GM23338 (cell line): Measurements from ENCODE around the gene ANKRD44. TPM values are rescaled to one million over a fixed set of nuclear protein-coding genes. Genes with fewer than 3 reads are reported as not detected.

Experiments used
- ATAC-seq: fragments of 200-7000 bp; cut with Tn5 transposase; 3 replicates; pipeline ENCODE4 v1.9.1; 2020
- DNase-seq: peaks from one replicate; pipeline ENCODE4 v3.0.0-alpha.2; 2015; ENCODE audit warnings: low spot score
- H2AFZ ChIP-seq: fragments of 200-600 bp; sonication (generic); 2 replicates; pipeline ENCODE4 v1.8.0; 2016; ENCODE audit warnings: antibody characterized with exemption, mild to moderate bottlenecking, moderate library complexity
- H3F3A ChIP-seq: fragments of 200-600 bp; sonication (generic); replicated peaks from 2 replicates; pipeline ENCODE4 v1.8.0; 2017; ENCODE audit warnings: antibody characterized with exemption, mixed run types, low read depth
- H3K27ac ChIP-seq: fragments of 200-600 bp; sonication (generic); 2 replicates; pipeline ENCODE4 v1.6.1; 2016; ENCODE audit warnings: low read depth
- H3K27me3 ChIP-seq: fragments of 200-600 bp; sonication (generic); 2 replicates; pipeline ENCODE4 v1.8.0; 2016; ENCODE audit warnings: mild to moderate bottlenecking, mixed run types, moderate library complexity; ENCODE audit not compliant: insufficient read depth
- H3K36me3 ChIP-seq: fragments of 200-600 bp; sonication (generic); 2 replicates; pipeline ENCODE4 v1.8.0; 2016; ENCODE audit warnings: mild to moderate bottlenecking; ENCODE audit not compliant: insufficient read depth
- H3K4me1 ChIP-seq: fragments of 200-600 bp; sonication (generic); 2 replicates; pipeline ENCODE4 v1.8.0; 2016; ENCODE audit warnings: mild to moderate bottlenecking, moderate library complexity; ENCODE audit not compliant: insufficient read depth
- H3K4me2 ChIP-seq: fragments of 200-600 bp; sonication (generic); 2 replicates; pipeline ENCODE4 v1.7.1; 2017; ENCODE audit warnings: mixed run types
- H3K4me3 ChIP-seq: fragments of 200-600 bp; sonication (generic); 2 replicates; pipeline ENCODE4 v1.6.1; 2016; ENCODE audit warnings: mixed run types
- H3K79me2 ChIP-seq: fragments of 200-600 bp; sonication (generic); replicated peaks from 2 replicates; pipeline ENCODE4 v1.8.0; 2017; ENCODE audit warnings: mild to moderate bottlenecking; ENCODE audit not compliant: insufficient read depth
- H3K9me2 ChIP-seq: fragments of 200-600 bp; sonication (generic); 2 replicates; pipeline ENCODE4 v1.8.0; 2017; ENCODE audit not compliant: insufficient read depth
- H4K20me1 ChIP-seq: fragments of 200-600 bp; sonication (generic); replicated peaks from 2 replicates; pipeline ENCODE4 v1.8.0; 2017; ENCODE audit warnings: mild to moderate bottlenecking; ENCODE audit not compliant: insufficient read depth
- H3K27ac Mint-ChIP-seq: 2 replicates; pipeline ENCODE4 v1.8.0; 2020; ENCODE audit warnings: inconsistent platforms, mild to moderate bottlenecking, moderate library complexity, mixed read lengths
- H3K27me3 Mint-ChIP-seq: 3 replicates; pipeline ENCODE4 v1.8.0; 2022; ENCODE audit warnings: low read depth, mild to moderate bottlenecking, moderate library complexity, mixed read lengths, inconsistent platforms; ENCODE audit not compliant: insufficient read depth, poor library complexity
- H3K36me3 Mint-ChIP-seq: 3 replicates; pipeline ENCODE4 v1.8.0; 2021; ENCODE audit warnings: low read depth, mild to moderate bottlenecking, inconsistent platforms, moderate library complexity, mixed read lengths
- H3K4me1 Mint-ChIP-seq: 3 replicates; pipeline ENCODE4 v1.8.0; 2020; ENCODE audit warnings: mild to moderate bottlenecking, inconsistent platforms, mixed read lengths
- H3K4me3 Mint-ChIP-seq: 3 replicates; pipeline ENCODE4 v1.8.0; 2021; ENCODE audit warnings: moderate library complexity, mild to moderate bottlenecking, inconsistent platforms, mixed read lengths
- H3K9me3 Mint-ChIP-seq: 3 replicates; pipeline ENCODE4 v1.8.0; 2020; ENCODE audit warnings: moderate library complexity, mild to moderate bottlenecking, inconsistent platforms, mixed read lengths
- CREB1 ChIP-seq: fragments of 250-450 bp; sonication (Bioruptor Pico); IDR thresholded peaks from 2 replicates; pipeline ENCODE4 v1.5.0; 2020; ENCODE audit warnings: low read depth, mild to moderate bottlenecking, moderate library complexity
- EZH2 ChIP-seq: fragments of 200-600 bp; sonication (generic); IDR thresholded peaks from one replicate; pipeline ENCODE4 v1.8.0; 2017; ENCODE audit warnings: antibody characterized with exemption, mild to moderate bottlenecking, low read depth; ENCODE audit not compliant: unreplicated experiment
- EZH2phosphoT487 ChIP-seq: fragments of 200-600 bp; sonication (generic); IDR thresholded peaks from one replicate; pipeline ENCODE4 v1.8.1; 2018; ENCODE audit warnings: antibody characterized with exemption; ENCODE audit not compliant: unreplicated experiment
- JUNB ChIP-seq: IDR thresholded peaks from one replicate; pipeline ENCODE4 v1.6.1; 2016; ENCODE audit warnings: antibody characterized with exemption; ENCODE audit not compliant: unreplicated experiment
- NANOG ChIP-seq: IDR thresholded peaks from 2 replicates; pipeline ENCODE4 v1.6.1; 2016; ENCODE audit warnings: antibody characterized with exemption, borderline replicate concordance
- POLR2AphosphoS5 ChIP-seq: IDR thresholded peaks from 2 replicates; pipeline ENCODE4 v1.6.1; 2016; ENCODE audit warnings: antibody characterized with exemption, low read depth
- STAT1 ChIP-seq: IDR thresholded peaks from one replicate; pipeline ENCODE4 v1.6.1; 2016; ENCODE audit warnings: antibody characterized with exemption; ENCODE audit not compliant: unreplicated experiment
- ZNF114 ChIP-seq: fragments of 250-450 bp; sonication (Bioruptor Pico); IDR thresholded peaks from 2 replicates; pipeline ENCODE4 v1.5.0; 2020; ENCODE audit warnings: mild to moderate bottlenecking, moderate library complexity
- ZNF331 ChIP-seq: fragments of 250-450 bp; sonication (Bioruptor Pico); IDR thresholded peaks from 2 replicates; pipeline ENCODE4 v1.5.0; 2020; ENCODE audit warnings: low read depth, mild to moderate bottlenecking, moderate library complexity
- polyA plus RNA-seq: library from polyadenylated mRNA; unstranded; fragments of >200 nt; fragmentation: Nextera tagmentation; extraction: Ambion mirVana; gene quantifications from 2 replicates; pipeline ENCODE4 v1.2.1, GENCODE V29; 2016
- total RNA-seq: library from RNA; depleted of rRNA; stranded (reverse); fragments of >200 nt; shearing (Covaris generic); gene quantifications from 2 replicates; pipeline ENCODE4 v1.2.3, GENCODE V29; 2014
- TF ChIP-seq, protein P1 (sequence below): IDR thresholded peaks from 2 replicates; pipeline ENCODE4 v1.6.1; 2016; ENCODE audit warnings: antibody characterized with exemption
- TF ChIP-seq, protein P2 (sequence below), 2 experiments: fragments of 200-600 bp in 1 of 2; sonication (generic) in 1 of 2; conservative IDR thresholded peaks; 2 replicates each; pipeline versions ENCODE4 v1.5.1 to v1.6.1; 2016 to 2017; ENCODE audit warnings: antibody characterized with exemption in 2 of 2, low read depth in 2 of 2, mild to moderate bottlenecking in 2 of 2, moderate library complexity in 1 of 2
- TF ChIP-seq, protein P3 (sequence below): IDR thresholded peaks from one replicate; pipeline ENCODE4 v1.6.1; 2018; ENCODE audit warnings: antibody characterized with exemption; ENCODE audit not compliant: unreplicated experiment

ANKRD44 gene
- total and polyA plus RNA-seq, 2 experiments from 2014 or later = 0.44 to 0.56 TPM

DNA sequence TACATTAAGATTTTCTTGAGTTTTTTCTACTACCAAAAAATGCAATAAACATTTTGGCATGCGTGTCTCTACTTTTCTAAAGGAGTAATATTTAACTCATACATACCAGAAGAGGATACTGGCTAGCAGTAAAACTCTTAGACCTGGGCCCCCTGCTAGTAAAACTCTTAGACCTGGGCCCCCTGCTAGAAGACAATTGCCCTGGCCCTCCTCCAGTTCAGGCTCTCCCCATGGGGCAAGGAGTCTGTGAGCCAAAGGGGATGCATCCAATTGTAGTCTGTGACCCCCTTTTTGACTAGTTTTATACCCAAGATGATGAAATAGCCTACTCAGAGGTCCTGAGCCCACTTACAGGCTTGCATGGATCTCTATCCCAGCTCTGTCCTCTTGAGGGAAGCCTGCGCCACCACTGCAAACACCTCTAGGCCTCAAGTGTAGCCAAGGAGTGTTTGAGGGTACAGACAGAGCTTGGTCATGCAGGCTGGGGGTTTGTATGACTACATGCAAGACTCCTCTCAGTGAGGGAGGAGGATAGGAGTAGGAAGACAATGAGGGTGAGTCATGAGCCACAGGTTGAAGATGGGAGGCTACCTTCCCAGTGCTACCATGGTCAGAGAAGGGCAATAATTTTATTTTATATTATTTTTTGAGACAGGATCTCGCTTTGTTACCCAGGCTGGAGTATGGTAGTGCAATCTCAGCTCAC is 338.9 kb downstream of the ANKRD44 start (continued):
- TF ChIP-seq ZNF114 (CRISPR knock-in tag) (no peak), ZNF331 (CRISPR knock-in tag) (no peak)
- TF ChIP-seq, protein P1, sequence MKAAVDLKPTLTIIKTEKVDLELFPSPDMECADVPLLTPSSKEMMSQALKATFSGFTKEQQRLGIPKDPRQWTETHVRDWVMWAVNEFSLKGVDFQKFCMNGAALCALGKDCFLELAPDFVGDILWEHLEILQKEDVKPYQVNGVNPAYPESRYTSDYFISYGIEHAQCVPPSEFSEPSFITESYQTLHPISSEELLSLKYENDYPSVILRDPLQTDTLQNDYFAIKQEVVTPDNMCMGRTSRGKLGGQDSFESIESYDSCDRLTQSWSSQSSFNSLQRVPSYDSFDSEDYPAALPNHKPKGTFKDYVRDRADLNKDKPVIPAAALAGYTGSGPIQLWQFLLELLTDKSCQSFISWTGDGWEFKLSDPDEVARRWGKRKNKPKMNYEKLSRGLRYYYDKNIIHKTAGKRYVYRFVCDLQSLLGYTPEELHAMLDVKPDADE = no peak

DNA sequence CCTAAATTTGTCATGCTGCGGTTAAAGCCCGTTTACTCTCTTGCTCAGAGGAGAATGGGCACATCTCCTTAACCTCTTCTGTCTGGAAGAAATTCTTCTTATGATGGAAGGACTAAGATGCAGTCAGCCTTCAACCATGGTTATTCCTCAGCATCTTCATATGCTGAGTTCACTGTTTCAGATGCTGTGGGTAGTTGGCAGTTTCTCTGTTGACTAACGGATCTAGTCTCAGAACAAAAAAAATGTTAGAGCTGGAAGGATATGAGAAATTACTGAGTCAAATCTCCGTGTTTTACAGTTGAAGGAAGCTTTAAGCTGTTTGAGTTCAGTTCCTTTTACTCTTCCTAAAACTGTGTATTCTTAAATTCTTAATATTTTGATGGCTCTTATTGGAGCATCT is 340.5 kb downstream of the ANKRD44 start:
- Mint-ChIP-seq H3K27ac (no peak overlapping the region), H3K27me3 (no peaks in the 10 kb centered on the region), H3K4me1 (peaks cover 32% of the 10 kb centered on the region), H3K9me3 (peaks cover 15% of the 10 kb centered on the region), H3K36me3 (peaks cover 14% of the 10 kb centered on the region), H3K4me3 (no peak overlapping the region)
- Histone ChIP-seq H3F3A (no peaks in the 10 kb centered on the region), H3K9me2 (no peaks in the 10 kb centered on the region), H3K36me3 (no peaks in the 10 kb centered on the region), H3K27me3 (no peaks in the 10 kb centered on the region), H2AFZ (no peak overlapping the region), H4K20me1 (no peaks in the 10 kb centered on the region), H3K4me2 (no peak overlapping the region), H3K79me2 (no peaks in the 10 kb centered on the region), H3K27ac (no peak overlapping the region), H3K4me1 (peaks cover 19% of the 10 kb centered on the region), H3K4me3 (no peak overlapping the region)
- TF ChIP-seq, protein P2, sequence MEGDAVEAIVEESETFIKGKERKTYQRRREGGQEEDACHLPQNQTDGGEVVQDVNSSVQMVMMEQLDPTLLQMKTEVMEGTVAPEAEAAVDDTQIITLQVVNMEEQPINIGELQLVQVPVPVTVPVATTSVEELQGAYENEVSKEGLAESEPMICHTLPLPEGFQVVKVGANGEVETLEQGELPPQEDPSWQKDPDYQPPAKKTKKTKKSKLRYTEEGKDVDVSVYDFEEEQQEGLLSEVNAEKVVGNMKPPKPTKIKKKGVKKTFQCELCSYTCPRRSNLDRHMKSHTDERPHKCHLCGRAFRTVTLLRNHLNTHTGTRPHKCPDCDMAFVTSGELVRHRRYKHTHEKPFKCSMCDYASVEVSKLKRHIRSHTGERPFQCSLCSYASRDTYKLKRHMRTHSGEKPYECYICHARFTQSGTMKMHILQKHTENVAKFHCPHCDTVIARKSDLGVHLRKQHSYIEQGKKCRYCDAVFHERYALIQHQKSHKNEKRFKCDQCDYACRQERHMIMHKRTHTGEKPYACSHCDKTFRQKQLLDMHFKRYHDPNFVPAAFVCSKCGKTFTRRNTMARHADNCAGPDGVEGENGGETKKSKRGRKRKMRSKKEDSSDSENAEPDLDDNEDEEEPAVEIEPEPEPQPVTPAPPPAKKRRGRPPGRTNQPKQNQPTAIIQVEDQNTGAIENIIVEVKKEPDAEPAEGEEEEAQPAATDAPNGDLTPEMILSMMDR (conservative IDR thresholded peaks at IDR 0.05; ENCODE audit: low read depth in 2 of 2) = no peak
- DNase-seq (no peak), ATAC-seq (no peak)

DNA sequence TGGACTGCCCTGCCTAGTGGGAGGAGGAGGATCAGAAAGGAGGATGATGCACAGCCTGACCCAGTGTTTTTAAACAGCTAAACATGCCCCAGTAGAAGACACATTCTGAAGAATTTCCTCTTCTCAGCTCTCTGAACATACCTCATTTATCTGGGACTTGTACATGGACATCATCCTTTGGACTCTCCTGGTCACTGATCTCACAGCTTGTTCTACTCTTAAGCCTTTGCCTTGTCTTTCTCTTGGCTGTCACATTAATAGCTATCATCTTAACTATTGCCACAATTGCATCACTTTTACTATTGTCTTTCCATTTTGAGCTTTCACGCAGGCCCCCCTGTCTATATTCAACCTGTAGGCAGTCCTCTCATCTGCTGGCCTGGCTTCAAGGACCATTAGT is 342.1 kb downstream of the ANKRD44 start:
- no peak overlapping the region for H3K27ac Mint-ChIP-seq
- Histone ChIP-seq H3K79me2 (no peaks in the 10 kb centered on the region), H3F3A (no peaks in the 10 kb centered on the region), H3K27me3 (no peaks in the 10 kb centered on the region), H3K4me3 (no peak overlapping the region), H3K36me3 (no peaks in the 10 kb centered on the region), H3K9me2 (no peaks in the 10 kb centered on the region), H4K20me1 (no peaks in the 10 kb centered on the region), H3K27ac (no peak overlapping the region), H3K4me1 (peaks cover 19% of the 10 kb centered on the region), H2AFZ (no peak overlapping the region), H3K4me2 (no peak overlapping the region)
- peaks cover 32% of the 10 kb centered on the region for H3K4me1 Mint-ChIP-seq
- peaks cover 15% of the 10 kb centered on the region for H3K9me3 Mint-ChIP-seq
- no peaks in the 10 kb centered on the region for H3K27me3 Mint-ChIP-seq
- no peak overlapping the region for H3K4me3 Mint-ChIP-seq
- ATAC-seq (no peak), DNase-seq (no peak)
- H3K36me3 Mint-ChIP-seq = peaks cover 14% of the 10 kb centered on the region
- TF ChIP-seq, protein P2 (conservative IDR thresholded peaks at IDR 0.05; ENCODE audit: low read depth in 2 of 2) = no peak
- TF ChIP-seq CREB1 (no peak), POLR2AphosphoS5 (no peak), STAT1 (no peak), EZH2 (no peak), JUNB (no peak), EZH2phosphoT487 (no peak), ZNF114 (CRISPR knock-in tag) (no peak), NANOG (no peak)
- TF ChIP-seq, protein P3, sequence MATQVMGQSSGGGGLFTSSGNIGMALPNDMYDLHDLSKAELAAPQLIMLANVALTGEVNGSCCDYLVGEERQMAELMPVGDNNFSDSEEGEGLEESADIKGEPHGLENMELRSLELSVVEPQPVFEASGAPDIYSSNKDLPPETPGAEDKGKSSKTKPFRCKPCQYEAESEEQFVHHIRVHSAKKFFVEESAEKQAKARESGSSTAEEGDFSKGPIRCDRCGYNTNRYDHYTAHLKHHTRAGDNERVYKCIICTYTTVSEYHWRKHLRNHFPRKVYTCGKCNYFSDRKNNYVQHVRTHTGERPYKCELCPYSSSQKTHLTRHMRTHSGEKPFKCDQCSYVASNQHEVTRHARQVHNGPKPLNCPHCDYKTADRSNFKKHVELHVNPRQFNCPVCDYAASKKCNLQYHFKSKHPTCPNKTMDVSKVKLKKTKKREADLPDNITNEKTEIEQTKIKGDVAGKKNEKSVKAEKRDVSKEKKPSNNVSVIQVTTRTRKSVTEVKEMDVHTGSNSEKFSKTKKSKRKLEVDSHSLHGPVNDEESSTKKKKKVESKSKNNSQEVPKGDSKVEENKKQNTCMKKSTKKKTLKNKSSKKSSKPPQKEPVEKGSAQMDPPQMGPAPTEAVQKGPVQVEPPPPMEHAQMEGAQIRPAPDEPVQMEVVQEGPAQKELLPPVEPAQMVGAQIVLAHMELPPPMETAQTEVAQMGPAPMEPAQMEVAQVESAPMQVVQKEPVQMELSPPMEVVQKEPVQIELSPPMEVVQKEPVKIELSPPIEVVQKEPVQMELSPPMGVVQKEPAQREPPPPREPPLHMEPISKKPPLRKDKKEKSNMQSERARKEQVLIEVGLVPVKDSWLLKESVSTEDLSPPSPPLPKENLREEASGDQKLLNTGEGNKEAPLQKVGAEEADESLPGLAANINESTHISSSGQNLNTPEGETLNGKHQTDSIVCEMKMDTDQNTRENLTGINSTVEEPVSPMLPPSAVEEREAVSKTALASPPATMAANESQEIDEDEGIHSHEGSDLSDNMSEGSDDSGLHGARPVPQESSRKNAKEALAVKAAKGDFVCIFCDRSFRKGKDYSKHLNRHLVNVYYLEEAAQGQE = no peak
- TF ChIP-seq, protein P1 = no peak
